Measurements from ENCODE around the gene SDHB.

Gene SDHB

GRCh38 chr1:16996845-16997244 is 57.0 kb downstream of the SDHB start:
- Histone ChIP-seq H3K27ac (replicated peaks) (no peak overlapping the region), H3K4me3 (replicated peaks; ENCODE audit: insufficient read depth, low read length) (no peak overlapping the region), H3K27me3 (ENCODE audit: insufficient read depth, poor library complexity, severe bottlenecking) (no peaks in the 10 kb centered on the region)
- TF ChIP-seq POLR2AphosphoS5 (IDR thresholded peaks at IDR 0.05; ENCODE audit: low read depth) (no peak), GABPA (IDR thresholded peaks at IDR 0.05; ENCODE audit: low read depth) (no peak), SPI1 (IDR thresholded peaks at IDR 0.05; ENCODE audit: borderline replicate concordance, low read depth) (no peak), CTCF (IDR thresholded peaks at IDR 0.05; ENCODE audit: insufficient read depth, low read length) (no peak)
- TF ChIP-seq, protein P1, sequence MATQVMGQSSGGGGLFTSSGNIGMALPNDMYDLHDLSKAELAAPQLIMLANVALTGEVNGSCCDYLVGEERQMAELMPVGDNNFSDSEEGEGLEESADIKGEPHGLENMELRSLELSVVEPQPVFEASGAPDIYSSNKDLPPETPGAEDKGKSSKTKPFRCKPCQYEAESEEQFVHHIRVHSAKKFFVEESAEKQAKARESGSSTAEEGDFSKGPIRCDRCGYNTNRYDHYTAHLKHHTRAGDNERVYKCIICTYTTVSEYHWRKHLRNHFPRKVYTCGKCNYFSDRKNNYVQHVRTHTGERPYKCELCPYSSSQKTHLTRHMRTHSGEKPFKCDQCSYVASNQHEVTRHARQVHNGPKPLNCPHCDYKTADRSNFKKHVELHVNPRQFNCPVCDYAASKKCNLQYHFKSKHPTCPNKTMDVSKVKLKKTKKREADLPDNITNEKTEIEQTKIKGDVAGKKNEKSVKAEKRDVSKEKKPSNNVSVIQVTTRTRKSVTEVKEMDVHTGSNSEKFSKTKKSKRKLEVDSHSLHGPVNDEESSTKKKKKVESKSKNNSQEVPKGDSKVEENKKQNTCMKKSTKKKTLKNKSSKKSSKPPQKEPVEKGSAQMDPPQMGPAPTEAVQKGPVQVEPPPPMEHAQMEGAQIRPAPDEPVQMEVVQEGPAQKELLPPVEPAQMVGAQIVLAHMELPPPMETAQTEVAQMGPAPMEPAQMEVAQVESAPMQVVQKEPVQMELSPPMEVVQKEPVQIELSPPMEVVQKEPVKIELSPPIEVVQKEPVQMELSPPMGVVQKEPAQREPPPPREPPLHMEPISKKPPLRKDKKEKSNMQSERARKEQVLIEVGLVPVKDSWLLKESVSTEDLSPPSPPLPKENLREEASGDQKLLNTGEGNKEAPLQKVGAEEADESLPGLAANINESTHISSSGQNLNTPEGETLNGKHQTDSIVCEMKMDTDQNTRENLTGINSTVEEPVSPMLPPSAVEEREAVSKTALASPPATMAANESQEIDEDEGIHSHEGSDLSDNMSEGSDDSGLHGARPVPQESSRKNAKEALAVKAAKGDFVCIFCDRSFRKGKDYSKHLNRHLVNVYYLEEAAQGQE (IDR thresholded peaks at IDR 0.05; ENCODE audit: insufficient replicate concordance, low read depth) = no peak
- no peak for DNase-seq (ENCODE audit: low read depth in 1 of 2, low spot score in 1 of 2)

- H3K27ac ChIP-seq (replicated peaks) = no peak overlapping the region
- no peak overlapping the region for H3K4me3 ChIP-seq (replicated peaks; ENCODE audit: insufficient read depth, low read length)
- no peak for DNase-seq (ENCODE audit: low read depth in 1 of 2, low spot score in 1 of 2)
- H3K27me3 ChIP-seq (ENCODE audit: insufficient read depth, poor library complexity, severe bottlenecking) = no peaks in the 10 kb centered on the region
- TF ChIP-seq GABPA (IDR thresholded peaks at IDR 0.05; ENCODE audit: low read depth) (no peak), CTCF (IDR thresholded peaks at IDR 0.05; ENCODE audit: insufficient read depth, low read length) (no peak), POLR2AphosphoS5 (IDR thresholded peaks at IDR 0.05; ENCODE audit: low read depth) (no peak), SPI1 (IDR thresholded peaks at IDR 0.05; ENCODE audit: borderline replicate concordance, low read depth) (no peak)
- TF ChIP-seq, protein P1 (IDR thresholded peaks at IDR 0.05; ENCODE audit: insufficient replicate concordance, low read depth) = no peak
These were observed 60.3 kb downstream of the SDHB start for GRCh38 chr1:16993521-16994038.

- Histone ChIP-seq H3K27ac (replicated peaks) (no peak overlapping the region), H3K4me3 (replicated peaks; ENCODE audit: insufficient read depth, low read length) (no peak overlapping the region), H3K27me3 (ENCODE audit: insufficient read depth, poor library complexity, severe bottlenecking) (no peaks in the 10 kb centered on the region)
- DNase-seq (ENCODE audit: low read depth in 1 of 2, low spot score in 1 of 2) = no peak
- TF ChIP-seq, protein P1 (IDR thresholded peaks at IDR 0.05; ENCODE audit: insufficient replicate concordance, low read depth) = no peak
- TF ChIP-seq GABPA (IDR thresholded peaks at IDR 0.05; ENCODE audit: low read depth) (no peak), POLR2AphosphoS5 (IDR thresholded peaks at IDR 0.05; ENCODE audit: low read depth) (no peak), CTCF (IDR thresholded peaks at IDR 0.05; ENCODE audit: insufficient read depth, low read length) (no peak), SPI1 (IDR thresholded peaks at IDR 0.05; ENCODE audit: borderline replicate concordance, low read depth) (no peak)
These were observed 61.2 kb downstream of the SDHB start for GRCh38 chr1:16992675-16993074.

All from HL-60 (cell line).